UCSD-AML1 (cell line): ENCODE results near the gene ZNF598.
"Not testable (repeated sequence)": the region's sequence is repeated elsewhere in the genome, so short reads cannot be mapped to it uniquely, and the experiment has no call there.

ENCODE experiments used
- DNase-seq: peaks from one replicate; lab custom pipeline; 2025; ENCODE audit not compliant: unreplicated experiment; lab: John Stamatoyannopoulos, UW

ZNF598 gene

GRCh38 chr16:1960665-1961630, 48.7 kb downstream of the ZNF598 start:
- peak; percentile 64 for DNase-seq

- peak; percentile 94 for DNase-seq
Measured at GRCh38 chr16:1959269-1960039, 50.2 kb downstream of the ZNF598 start, which contains the start of gene NDUFB10. Gene NDUFB10 (plus strand): TSS chr16:1959538. CDS start chr16:1959625, 87 bp downstream.

GRCh38 chr16:1958715-1959268, 50.8 kb downstream of the ZNF598 start:
- DNase-seq: no peak

GRCh38 chr16:1958143-1958491, 51.5 kb downstream of the ZNF598 start:
- not testable (repeated sequence) for DNase-seq

GRCh38 chr16:1957434-1958142, 52.0 kb downstream of the ZNF598 start:
- not testable (repeated sequence) for DNase-seq

GRCh38 chr16:1953734-1954133, 55.9 kb downstream of the ZNF598 start:
- DNase-seq: no peak

- DNase-seq: no peak
Measured at GRCh38 chr16:1950559-1950958, 59.1 kb downstream of the ZNF598 start.

- DNase-seq: no peak
Measured at GRCh38 chr16:1950047-1950446, 59.6 kb downstream of the ZNF598 start.

- DNase-seq: no peak
Measured at GRCh38 chr16:1949507-1949906, 60.1 kb downstream of the ZNF598 start.
